ENCODE data around the gene TEX2.
"Not testable (repeated sequence)": the region's sequence is repeated elsewhere in the genome, so short reads cannot be mapped to it uniquely, and the experiment has no call there.

The TEX2 gene

DNA sequence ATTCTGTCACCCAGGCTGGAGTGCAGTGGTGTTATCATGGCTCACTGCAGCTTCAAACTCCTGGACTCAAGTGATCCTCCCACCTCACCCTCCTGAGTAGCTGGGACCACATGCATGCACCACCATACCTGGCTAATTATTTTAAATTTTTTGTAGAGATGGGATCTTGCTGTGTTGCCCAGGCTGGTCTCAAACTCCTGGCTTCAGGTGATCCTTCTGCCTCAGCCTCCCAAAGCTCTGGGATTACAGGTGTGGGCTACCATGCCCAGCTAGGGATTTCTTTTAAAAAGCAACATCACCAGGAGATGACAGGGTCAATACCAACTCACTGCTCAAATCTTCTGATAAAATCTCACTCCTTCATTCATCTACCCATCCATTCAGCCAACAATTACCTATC, 54.4 kb downstream of the TEX2 start:
- DNase-seq, result not testable (repeated sequence)

DNA sequence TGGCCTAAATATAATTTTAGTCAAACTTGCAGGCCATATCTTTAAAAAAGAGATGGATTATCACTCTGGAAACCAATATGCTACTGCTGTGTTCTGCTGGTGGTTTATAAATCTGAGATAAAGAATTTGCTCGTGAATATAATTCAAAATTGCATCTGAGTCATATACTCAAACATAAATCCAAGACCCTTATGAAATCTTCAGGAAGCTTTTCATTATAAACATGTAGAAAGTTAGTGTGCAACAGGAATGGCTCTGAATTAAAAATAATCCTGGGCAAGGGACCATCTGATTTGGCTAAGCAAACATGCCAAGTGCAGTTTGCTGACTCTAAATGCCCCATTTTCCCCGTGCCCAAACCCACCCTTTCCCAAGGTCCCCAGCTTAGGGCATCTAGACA, 57.3 kb downstream of the TEX2 start:
- DNase-seq, result no peak

DNA sequence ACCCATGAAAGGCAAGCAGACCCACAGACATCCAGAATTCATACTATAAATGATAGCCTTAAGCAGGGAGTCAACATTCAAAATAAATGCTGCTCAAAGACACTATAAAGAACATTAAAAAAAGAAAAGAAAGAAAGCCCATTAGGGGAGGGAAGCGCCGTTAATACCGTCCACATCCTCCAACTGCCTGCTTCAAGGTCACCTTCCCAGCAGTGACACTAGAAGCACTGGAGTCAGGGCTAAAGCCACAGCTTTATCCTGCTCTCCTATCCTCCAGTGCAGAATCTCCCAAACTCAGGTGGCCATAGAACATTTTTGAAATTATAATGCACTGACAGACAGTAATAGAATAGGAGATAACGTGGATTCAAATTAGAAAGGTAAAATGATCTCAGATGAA, 59.4 kb downstream of the TEX2 start:
- DNase-seq, result no peak

DNA sequence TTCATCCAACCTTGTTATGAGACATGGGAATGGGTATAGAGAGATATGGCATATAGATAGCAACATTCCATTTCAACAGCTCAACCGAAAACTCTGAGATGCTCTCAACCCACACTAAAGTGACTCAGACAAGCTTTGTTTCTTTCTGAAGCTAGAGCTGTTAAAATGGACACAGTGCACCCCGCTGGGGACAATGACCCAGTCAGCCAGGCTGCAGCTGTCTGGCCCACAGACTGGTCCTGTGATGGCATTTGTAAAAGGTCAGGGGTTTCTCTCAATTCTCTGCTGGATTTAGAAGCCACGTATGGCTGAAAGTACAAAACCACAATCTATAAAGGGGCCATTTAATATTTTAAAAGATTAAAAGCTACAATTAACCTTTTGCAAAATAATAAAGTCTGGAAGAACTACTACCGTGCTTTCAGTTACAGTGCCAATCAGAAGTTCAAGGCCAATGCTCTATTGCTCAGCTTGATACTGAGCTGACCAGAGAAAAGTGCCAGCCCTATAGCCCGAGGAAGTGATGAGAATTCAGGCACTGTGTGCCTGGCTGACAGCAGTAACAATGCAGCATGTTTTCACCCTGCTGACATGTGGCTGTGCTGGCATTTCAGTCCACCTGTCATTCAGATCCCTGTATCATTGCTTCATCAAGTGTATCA, 60.2 kb downstream of the TEX2 start:
- no peak for DNase-seq

DNA sequence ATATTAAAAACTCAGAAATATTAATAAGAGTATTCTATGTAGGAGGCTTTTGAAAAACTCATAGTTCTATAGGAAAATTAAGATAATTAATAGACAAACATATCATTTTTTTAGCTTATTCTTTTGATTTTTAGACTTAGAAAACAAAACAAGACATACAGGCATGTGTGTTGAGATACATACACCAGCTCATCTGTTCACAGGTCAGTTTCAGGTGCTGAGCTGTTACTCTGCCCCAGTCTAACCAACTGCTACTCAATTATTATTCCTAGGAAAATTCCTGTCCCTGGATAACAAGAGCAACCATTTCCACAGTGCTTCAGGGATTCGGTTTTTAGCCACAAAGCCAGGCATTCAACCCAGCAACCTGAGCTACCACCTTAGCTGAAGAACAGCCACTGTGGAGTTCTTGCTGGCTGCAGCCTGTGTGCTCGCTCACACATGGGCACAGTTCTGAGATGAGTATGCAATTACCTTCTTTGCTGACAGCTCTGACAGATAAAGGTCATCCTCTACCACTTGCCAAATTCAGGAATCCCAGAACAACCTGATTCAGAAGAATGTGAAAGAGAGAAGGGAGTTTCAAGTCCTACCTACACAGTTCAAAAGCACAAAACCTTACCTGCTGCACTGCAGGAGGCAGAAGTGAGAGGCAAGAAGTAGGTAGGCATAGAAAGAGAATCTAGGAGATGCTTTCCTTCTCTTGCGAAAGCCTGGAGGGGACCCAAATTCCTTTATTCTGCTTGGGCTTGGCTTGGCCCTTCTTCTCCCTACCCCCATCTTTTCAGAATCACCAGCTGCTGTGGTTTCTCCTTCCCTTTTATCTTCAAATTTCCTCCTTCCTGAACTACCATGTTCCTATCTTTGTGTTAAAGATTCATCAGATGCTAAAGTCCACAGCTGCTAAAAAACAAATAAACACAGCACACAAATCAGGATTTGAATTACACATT, 62.7 kb downstream of the TEX2 start:
- no peak for DNase-seq

DNA sequence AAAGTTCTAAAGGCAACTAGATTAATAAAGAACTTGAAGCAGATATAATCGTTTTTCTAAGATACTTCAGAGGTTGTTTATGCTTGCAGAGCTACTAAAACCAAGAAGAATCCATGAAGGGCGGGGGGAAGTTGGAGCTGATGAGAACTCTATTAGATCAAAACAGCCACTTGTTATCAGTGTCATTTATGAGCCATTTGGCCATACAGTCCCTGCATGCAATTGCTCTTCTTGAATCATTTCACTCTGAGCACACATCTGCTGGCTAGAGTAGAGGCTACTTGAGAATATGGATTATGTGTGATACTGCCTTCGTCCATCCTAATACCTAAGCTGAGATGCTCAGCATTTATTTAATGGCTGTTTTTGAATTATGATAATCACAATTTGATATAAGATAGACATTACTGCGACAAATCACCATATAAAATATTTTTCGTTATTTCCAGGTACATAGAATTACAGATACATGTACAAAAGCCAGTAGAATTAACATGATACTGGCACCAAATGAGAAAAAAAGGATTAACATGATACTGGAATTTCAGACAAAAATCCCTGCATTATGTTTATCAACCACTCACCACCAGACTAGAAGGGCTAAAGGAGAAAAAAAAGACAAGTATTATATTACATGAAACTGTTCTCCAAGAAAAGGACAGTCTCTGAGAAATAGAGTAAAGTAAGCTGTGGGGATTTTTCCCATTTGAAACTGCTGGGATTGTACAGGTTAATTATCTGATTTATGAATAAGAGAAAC, 64.5 kb downstream of the TEX2 start:
- DNase-seq, result no peak

DNA sequence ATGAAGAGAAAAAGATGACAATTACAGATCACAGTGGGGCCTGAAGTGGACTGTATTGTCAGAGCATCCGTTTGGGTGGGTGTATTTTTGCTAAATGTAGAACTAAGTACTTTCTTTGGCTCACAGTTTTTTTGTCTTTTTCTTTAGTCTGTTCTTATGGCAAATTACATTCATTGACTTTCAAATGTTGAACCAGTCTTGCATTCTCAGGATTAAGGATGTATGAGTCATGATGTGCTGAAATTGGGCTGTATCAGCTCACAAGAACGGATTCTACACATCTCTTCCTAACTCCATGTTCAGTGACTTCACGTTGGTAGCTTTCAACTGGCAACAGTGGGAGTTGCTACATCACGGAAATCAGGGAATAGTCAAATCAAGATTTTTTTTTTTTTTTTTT, 66.5 kb downstream of the TEX2 start:
- DNase-seq, result no peak

DNA sequence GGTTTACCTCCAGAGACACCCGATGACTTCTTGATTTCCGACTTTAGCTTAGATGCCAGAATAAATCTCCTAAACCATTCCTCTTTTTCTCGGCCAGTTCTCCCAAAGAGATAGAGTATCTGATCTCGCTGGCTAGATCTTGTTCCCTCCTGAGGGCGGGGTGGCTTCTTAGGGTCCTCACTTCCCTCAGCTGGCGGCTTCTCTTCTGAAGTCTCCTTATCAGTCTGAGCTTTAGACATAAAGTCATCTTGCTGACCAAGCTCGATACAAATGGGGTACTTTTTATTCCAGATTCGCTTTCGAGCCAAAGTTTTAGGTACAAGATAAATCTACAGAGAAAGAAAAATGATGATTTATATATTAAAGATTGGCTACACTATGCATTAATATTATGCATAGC, 69.5 kb downstream of the TEX2 start:
- DNase-seq, result no peak

DNA sequence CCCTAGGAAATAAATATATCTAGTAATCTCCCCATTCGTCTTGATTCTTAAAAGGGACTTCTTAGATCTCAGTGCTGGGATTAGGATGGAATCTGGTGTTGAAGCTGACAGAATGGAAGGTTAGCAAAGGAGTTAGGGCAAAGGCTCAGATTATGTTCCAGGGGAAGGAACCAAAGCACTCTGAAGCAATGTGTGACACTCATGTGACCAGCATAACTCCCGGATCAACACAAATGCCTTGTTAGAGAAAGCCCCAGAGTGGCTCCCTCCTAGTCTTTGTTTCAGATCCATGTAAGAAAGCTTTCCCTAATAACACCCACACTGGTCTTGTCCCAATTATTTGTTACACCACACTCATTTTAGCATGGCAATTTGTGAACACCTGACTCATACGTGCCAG, 70.5 kb downstream of the TEX2 start:
- no peak for DNase-seq

DNA sequence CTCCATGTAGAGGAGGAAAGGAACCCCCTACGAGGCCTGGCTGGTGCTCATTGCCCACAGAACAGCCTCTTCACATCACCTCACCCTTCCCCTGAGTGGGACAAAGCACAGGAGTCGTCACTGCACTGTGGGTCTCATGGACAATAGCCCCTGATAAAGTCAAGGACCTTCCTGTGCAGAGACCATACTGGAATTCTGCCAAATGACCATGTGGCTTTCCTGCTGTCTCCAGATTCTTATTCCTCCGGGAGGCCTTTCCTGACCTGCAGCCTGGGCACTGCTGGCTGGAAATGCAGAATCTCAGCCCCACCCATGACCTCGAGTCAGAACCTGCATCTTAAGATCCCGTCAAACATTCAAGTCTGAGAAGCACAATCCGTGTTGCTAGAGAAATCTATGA, 72.6 kb downstream of the TEX2 start:
- DNase-seq, result no peak

DNA sequence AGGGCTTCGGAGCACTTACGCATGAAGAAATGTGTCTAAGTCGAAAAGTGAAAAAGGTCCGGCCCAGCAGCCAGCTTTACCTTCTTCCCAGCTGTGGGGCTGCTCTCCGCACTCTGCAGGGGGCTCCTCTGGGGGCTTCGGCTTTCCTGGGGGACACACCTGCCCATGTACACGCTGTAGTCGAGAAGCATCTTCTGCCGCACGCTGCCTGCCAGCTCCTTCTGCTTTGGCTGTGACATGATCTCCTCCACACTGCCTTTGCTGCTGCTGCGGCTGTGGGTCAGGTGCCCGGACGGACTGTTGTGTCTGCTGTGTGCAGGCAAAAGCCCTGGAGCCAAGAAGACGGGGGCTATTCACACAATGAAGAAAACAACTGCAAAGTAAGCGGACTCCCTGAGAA, 75.0 kb downstream of the TEX2 start:
- DNase-seq, result no peak

DNA sequence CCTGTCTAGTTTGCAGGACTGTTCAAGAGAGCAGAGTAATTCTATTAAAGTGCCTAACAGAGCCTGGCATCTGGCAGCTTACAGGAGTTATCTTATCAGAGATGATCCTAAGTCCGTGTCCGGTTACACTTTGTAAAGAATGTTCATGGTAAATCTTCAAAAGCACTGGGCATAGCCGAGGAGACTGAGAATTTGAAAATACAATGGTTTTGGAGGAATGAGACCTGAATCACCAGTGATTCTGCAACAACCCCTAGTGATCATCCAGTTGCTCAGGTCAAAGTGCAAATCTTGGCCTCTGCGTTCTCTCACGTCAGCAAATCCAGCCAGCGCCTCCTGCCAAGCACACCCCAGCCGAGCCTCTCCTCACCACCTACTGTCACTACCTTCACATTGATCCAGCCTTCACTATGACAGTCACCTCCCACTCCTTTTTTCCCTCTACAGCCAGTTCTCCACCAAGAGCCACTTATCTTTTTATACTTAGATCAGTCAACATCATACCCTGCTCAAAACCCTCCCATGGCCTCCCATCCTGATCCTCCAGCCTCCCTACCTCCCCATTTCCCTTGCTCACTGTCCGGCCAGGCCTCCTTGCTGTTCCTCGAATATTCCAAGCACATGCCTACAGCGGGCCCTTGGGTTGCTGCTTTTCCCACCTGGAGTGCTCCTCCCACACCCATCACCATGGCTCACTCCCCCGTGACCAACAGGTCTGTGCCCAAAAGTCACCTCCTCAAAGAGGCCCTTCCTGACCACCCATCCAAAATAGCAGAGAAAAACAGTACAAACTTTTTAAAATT, 75.8 kb downstream of the TEX2 start:
- DNase-seq, result no peak

DNA sequence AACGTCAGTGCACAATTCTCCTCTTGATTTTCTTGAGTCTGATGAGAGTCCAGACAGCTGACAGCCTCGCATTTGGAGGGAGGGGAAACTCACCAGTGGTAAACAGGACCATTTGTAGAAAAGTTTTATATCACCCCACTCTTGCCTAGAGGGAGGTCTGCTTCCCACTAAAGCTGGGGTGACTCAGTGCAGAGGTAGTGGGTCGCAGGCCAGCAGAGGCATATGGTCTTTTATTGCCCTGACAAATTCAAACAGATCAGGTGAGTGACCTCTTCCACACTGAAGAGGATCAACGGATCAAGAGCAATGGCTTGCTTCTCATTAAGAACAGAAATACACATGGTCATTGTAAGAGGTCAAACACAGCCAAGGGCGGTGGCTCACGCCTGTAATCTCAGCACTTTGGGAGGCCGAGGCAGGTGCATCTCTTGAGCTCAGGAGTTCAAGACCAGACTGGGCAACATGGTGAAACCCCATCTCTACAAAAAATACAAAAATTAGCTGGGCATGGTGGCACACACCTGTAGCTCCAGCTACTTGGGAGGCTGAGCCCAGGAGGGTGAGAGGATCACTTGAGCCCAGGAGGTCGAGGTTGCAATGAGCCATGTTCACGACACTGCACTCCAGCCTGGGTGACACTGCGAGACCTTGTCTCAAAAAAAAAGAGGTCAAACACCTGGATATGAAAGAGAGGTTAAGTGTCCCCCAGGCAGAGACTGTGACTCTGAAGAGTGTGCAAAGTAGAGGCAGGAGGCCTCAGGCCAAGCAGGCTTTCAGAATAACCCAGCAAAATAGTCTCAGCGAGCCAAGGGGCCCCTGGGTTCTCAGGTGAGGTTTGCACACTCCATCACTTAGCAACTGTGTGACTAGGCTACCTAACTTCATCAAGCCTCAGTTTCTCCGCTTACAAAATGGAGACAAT, 76.6 kb downstream of the TEX2 start:
- no peak for DNase-seq

DNA sequence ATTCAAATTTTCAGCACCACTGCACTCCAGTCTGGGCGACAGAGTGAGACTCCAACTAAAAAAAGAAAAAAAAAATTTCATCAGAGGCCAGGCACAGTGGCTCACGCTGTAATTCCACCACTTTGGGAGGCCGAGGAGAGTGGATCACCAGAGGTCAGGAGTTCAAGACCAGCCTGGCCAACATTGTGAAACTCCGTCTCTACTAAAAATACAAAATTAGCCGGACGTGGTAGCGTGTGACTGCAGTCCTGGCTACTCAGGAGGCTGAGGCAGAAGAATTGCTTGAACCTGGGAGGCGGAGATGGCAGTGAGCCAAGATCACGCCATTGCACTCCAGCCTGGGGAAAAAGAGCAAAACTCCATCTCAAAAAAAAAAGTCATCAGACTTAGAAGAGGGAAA, 77.5 kb downstream of the TEX2 start:
- not testable (repeated sequence) for DNase-seq

DNA sequence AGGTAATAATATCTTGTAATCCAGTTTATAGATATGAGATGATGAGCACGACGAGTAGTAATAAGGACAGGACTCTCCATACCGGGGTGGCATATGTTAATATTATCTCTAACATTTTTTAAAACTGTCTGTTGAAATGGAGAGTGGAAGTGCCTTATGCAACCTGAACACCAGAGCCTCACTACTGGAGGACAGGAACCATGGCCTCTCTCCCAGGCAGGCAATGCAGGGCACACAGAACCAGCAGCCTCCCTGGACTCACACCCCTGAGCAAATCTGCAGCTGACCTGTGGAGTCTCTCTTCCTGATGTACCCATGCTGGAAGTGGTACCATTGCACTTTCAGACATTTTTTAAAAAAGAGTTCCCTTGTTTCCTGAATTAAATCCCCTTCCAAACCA, 78.0 kb downstream of the TEX2 start:
- DNase-seq, result no peak

DNA sequence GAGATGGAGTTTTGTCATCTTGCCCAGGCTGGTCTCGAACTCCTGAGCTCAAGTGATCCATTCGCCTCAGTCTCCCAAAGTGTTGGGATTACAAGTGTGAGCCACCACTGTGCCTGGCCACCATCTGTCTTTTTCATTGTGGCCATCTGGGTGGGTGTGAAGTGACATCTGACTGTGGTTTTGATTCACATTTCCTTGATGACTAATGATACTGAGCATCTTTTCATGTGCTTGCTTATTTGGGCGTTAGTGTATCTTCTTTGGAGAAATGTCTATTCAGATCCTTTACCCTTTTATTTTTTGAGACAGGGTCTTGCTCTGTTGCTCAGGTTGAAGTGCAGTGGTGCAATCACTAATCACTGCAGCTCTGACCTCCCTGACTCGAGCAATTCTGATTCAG, 79.2 kb downstream of the TEX2 start:
- no peak for DNase-seq

DNA sequence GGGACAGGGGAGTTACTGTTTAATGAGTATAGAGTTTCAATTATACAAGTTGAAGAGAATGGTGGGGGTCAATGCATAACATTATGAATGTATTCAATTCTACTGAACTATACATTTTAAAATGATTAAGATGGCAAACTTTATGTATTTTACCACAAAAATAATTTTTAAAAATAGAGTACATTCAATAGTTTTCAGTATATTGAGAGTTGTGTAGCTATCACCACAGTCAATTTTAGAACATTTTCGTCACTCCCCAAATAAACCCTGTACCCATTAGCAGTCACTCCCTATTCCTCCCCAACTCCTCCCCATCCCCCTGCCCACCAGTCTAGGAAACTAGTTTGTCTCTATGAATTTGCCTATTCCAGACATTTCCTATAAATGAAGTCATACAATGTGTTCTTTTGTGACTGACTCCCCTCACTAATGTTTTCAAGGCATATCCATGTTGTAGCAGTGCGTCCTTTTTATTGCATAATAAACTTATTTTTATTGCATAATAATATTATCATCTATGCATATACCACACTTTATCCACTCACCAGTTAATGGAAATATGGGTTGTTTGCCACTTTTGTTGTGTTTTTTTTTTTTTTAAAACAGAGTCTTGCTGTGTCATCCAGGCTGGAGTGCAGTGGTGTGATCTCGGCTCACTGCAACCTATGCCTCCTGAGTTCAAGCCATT, 80.6 kb downstream of the TEX2 start:
- DNase-seq, result no peak

DNA sequence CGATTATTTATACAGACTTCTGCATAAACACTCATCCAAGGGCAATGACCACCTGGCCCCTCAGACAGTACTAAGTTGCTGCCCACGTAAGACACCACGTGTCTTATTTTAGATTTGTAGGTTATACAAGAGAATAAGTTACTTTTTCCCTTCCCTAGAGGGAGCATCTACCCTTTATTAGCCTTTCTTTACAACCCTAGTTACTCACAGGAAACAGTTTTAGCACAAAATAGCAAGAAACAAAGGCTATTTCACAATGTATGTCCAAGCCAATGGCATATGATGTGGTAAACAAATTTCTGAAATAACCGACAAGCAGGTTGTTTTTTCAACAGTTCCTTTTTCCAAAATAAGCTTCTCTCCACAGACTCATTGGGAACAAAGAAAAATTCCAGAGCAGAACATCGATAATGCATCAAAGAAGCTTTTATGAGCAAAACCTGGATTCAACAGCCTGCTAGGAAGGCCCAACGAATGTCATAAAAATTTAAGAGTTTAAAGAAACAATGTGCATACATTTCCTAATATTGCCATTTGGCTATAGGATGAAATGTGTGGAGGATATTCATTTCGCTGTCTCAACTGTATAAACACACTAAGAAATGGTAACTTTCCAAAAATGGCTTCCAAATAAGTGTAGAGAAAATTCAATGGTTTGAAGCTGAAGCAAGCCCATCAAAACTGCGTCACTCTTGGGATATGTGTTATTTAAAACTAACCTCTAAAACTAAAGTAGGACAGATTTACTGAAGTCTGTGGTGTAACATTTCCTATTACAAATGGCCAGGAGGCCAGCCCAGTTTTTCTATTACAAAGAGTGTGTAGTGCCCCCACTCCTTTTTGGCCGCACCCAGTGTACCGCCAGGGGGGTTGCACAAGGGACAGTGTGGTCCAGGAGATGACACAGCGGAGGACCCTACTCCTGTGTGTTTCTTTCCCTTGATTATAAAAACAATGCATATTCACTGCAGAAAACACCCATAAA, 82.7 kb downstream of the TEX2 start:
- DNase-seq, result no peak

DNA sequence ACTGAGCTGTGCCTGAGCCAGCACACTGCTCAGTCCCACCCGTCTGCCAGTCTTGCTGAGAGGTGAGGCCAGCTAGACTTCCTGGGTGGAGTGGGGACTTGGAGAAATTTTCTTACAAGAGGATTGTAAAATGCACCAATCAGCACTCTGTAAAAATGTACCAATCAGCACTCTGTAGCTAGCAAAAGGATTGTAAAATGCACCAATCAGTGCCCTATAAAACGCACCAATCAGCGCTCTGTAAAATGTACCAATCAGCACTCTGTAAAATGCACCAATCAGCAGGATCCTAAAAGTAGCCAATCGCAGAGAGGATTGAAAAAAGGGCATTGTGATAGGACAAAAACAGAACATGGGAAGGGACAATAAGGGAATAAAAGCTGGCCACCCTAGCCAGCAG, 84.0 kb downstream of the TEX2 start:
- DNase-seq, result not testable (repeated sequence)
